Natural killer cell (primary cell): ENCODE measurements around the gene POLR2A. TPM values are rescaled to one million over a fixed set of nuclear protein-coding genes. Genes with fewer than 3 reads are reported as not detected.
A peak's percentile ranks its signal among the peaks of the same experiment; 100 is the strongest.

Experiments
- ATAC-seq, 3 donors: fragments of 150-1000 bp in 2 of 3; fragments of 200-7000 bp in 1 of 3; cut with Tn5 transposase; 1 replicate in 1 of 3; 2 replicates in 2 of 3; pipeline ENCODE4 v1.10.0; 2021; ENCODE audit warnings: mild to moderate bottlenecking in 2 of 3, moderate library complexity in 2 of 3
- DNase-seq, 2 donors: peaks; one replicate each; pipeline versions ENCODE4 v3.0.0 to v3.0.0-alpha.2; 2013 to 2021; ENCODE audit warnings: mixed read lengths in 1 of 2
- H3K27ac ChIP-seq: one replicate; pipeline ENCODE4 v1.5.1; 2013; ENCODE audit warnings: mild to moderate bottlenecking, low read length
- H3K27me3 ChIP-seq: one replicate; pipeline ENCODE4 v1.6.1; 2013; ENCODE audit warnings: low read length; ENCODE audit not compliant: control insufficient read depth, insufficient read depth
- H3K36me3 ChIP-seq: one replicate; pipeline ENCODE4 v1.6.1; 2013; ENCODE audit warnings: low read length; ENCODE audit not compliant: control insufficient read depth, insufficient read depth
- H3K4me1 ChIP-seq: one replicate; pipeline ENCODE4 v1.6.1; 2013; ENCODE audit warnings: low read length; ENCODE audit not compliant: control insufficient read depth, insufficient read depth
- H3K4me3 ChIP-seq: one replicate; pipeline ENCODE4 v1.5.1; 2013; ENCODE audit warnings: low read length
- H3K9me3 ChIP-seq: one replicate; pipeline ENCODE4 v1.6.1; 2013; ENCODE audit warnings: low read length; ENCODE audit not compliant: control insufficient read depth, insufficient read depth
- H3K27ac Mint-ChIP-seq, 2 donors: one replicate each; pipeline ENCODE4 v1.8.0; 2022; ENCODE audit warnings: mild to moderate bottlenecking in 2 of 2, mixed read lengths in 2 of 2, moderate library complexity in 1 of 2
- H3K27me3 Mint-ChIP-seq, 2 donors: one replicate each; pipeline ENCODE4 v1.8.0; 2022; ENCODE audit warnings: low read depth in 2 of 2, mixed read lengths in 2 of 2
- H3K36me3 Mint-ChIP-seq: one replicate; pipeline ENCODE4 v1.8.0; 2022; ENCODE audit warnings: mixed read lengths
- H3K4me1 Mint-ChIP-seq, 2 donors: one replicate each; pipeline ENCODE4 v1.8.0; 2022; ENCODE audit warnings: mixed read lengths in 2 of 2
- H3K4me3 Mint-ChIP-seq: one replicate; pipeline ENCODE4 v1.8.0; 2022; ENCODE audit warnings: mild to moderate bottlenecking, moderate library complexity, mixed read lengths
- H3K9me3 Mint-ChIP-seq, 2 donors: one replicate each; pipeline ENCODE4 v1.8.0; 2022; ENCODE audit warnings: mixed read lengths in 2 of 2
- CTCF ChIP-seq: fragments of 200-600 bp; IDR thresholded peaks from one replicate; pipeline ENCODE4 v1.8.0; 2022; ENCODE audit warnings: antibody characterized with exemption
- WGBS: methylation state at CpG from one replicate; pipeline ENCODE4 v1.1.7; 2013; ENCODE audit warnings: missing lambda C conversion rate; ENCODE audit not compliant: insufficient coverage; 5-methylcytosine and 5-hydroxymethylcytosine counted together
- intact Hi-C: fragments of 100-400 bp; cut with micrococcal nuclease; formaldehyde crosslinking; loops from one replicate; pipeline ENCODE4 v1.14.2; 2022
- total RNA-seq, 4 donors: library from RNA; stranded (reverse); fragments of 120-200 nt in 1 of 4; gene quantifications; one replicate each; pipeline versions ENCODE4 v1.2.3 to v1.2.4, GENCODE V29; 2013 to 2022

POLR2A gene
- total RNA-seq, 3 donors from 2014 or later (not counting 1 experiment from before 2014, with no cell fraction given), result 515 to 879 (median 524) TPM

DNA sequence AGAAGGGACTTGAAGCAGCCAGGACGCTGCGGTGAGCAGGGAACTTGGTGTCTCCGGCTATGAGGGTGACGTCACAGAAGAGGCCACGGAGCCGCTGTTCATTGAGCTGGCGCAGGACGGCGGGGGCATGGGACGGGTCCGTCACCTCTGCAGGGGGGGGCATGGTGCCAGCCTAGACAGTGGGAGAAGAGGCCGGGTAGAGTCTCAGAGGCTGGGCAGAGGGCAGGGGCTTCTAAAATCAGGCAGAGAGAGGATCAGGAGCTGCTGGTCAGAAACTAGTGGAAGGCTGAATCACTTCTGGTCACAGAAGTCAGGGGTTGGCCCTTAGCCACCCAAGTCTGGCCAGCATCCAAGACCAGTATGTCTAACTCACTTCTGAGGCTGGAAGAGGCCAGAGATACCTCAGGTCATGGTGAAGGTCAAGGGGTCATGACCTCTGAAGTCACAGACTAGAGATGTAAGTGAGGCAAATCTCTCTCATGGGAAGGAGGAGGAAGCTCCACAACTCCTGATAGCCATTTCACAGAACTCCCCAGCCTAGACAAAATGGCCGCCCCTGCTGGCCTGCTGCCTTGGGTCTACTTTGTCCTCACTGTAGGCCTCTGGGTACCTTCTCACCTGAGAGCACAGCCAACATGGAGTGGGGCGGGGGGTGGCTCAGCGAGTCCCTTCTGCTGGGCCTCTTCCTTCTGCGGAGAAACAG is 17.4 kb upstream of the POLR2A start:
- no peak overlapping the region for H3K4me3 ChIP-seq
- Mint-ChIP-seq H3K27ac (peak overlapping the region; percentile 46 to 82), H3K36me3 (no peaks in the 10 kb centered on the region), H3K4me3 (no peak overlapping the region), H3K4me1 (peaks cover 13 to 31% of the 10 kb centered on the region in 2 donors), H3K27me3 (no peaks in the 10 kb centered on the region), H3K9me3 (no peaks in the 10 kb centered on the region)
- peak in 2 of 3 donors; percentile 13 to 17 for ATAC-seq
- peaks cover 19% of the 10 kb centered on the region for H3K4me1 ChIP-seq
- H3K27ac ChIP-seq, result no peak overlapping the region
- H3K27me3 ChIP-seq, result no peaks in the 10 kb centered on the region
- peaks cover 35% of the 10 kb centered on the region for H3K36me3 ChIP-seq
- no peak for TF ChIP-seq CTCF
- DNase-seq, result no peak
- WGBS, result 85% methylated on average over 16 of the region's 16 CpGs
- H3K9me3 ChIP-seq, result no peaks in the 10 kb centered on the region
- intact Hi-C loops, result no loop called here

DNA sequence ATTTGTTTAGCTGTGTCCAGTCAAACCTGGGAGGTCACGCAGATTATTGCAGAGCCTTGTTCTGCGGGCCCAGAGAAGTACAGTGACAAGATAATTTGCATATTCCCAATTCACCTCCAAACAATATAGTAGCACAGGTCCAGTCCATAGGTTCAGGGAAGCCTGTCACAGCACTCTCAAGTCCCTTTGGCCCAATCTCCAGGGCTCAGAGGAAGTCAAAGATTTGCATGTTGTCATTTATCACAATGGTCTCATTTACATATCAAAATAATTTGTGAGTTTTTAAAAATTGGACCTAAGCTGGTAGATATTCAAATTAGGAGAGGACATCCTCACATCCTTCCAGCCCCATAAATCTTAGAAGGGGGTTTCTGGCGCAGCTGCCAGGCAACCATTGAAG is 16.7 kb upstream of the POLR2A start:
- TF ChIP-seq CTCF, result no peak
- Mint-ChIP-seq H3K9me3 (no peaks in the 10 kb centered on the region), H3K27ac (peak overlapping the region; percentile 18 to 82), H3K4me1 (peaks cover 17 to 36% of the 10 kb centered on the region in 2 donors), H3K27me3 (no peaks in the 10 kb centered on the region), H3K4me3 (no peak overlapping the region), H3K36me3 (no peaks in the 10 kb centered on the region)
- Histone ChIP-seq H3K36me3 (peaks cover 30% of the 10 kb centered on the region), H3K4me3 (no peak overlapping the region), H3K27ac (no peak overlapping the region), H3K4me1 (peaks cover 26% of the 10 kb centered on the region), H3K27me3 (no peaks in the 10 kb centered on the region), H3K9me3 (no peaks in the 10 kb centered on the region)
- no peak for DNase-seq
- intact Hi-C loops, result no loop called here
- no peak for ATAC-seq
- 89% methylated on average over 3 of the region's 3 CpGs for WGBS

DNA sequence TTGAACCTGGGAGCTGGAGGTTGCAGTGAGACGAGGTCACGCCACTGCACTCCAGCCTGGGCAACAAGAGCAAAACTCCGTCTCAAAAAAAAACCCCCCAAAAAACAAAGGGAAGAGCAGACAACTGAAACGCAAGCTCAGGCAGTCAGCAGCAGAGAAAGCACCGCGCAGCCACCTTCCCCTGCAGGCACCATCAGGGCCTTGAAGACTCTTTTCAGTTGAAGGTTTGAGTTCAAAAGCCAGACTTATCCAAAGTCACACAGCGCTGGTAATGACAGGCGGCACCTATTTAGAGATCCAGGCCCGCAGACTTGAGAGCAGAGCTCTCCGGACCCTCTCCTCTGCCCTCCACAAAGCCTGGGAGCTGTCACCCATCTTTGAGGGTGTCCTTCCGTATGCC is 15.9 kb upstream of the POLR2A start:
- no peak for ATAC-seq
- Mint-ChIP-seq H3K4me3 (no peak overlapping the region), H3K4me1 (peaks cover 17 to 36% of the 10 kb centered on the region in 2 donors), H3K27me3 (no peaks in the 10 kb centered on the region), H3K27ac (peak overlapping the region; percentile 18 to 33), H3K9me3 (no peaks in the 10 kb centered on the region), H3K36me3 (no peaks in the 10 kb centered on the region)
- H3K9me3 ChIP-seq, result no peaks in the 10 kb centered on the region
- H3K27ac ChIP-seq, result no peak overlapping the region
- peaks cover 26% of the 10 kb centered on the region for H3K4me1 ChIP-seq
- intact Hi-C loops, result no loop called here
- no peak for TF ChIP-seq CTCF
- no peak overlapping the region for H3K4me3 ChIP-seq
- H3K36me3 ChIP-seq, result peaks cover 22% of the 10 kb centered on the region
- 98% methylated on average over 11 of the region's 11 CpGs for WGBS
- no peaks in the 10 kb centered on the region for H3K27me3 ChIP-seq
- no peak for DNase-seq
